CD4-positive, CD25-positive, alpha-beta regulatory T cell (primary cell): Measurements from ENCODE around the gene C14orf180. TPM values are rescaled to one million over a fixed set of nuclear protein-coding genes. Genes with fewer than 3 reads are reported as not detected.

Source experiments
- ATAC-seq, 2 donors: fragments of 150-1000 bp; cut with Tn5 transposase; one replicate each; pipeline ENCODE4 v1.10.0; 2021; ENCODE audit warnings: low read depth in 2 of 2, moderate number of reproducible peaks in 2 of 2, moderate library complexity in 1 of 2
- DNase-seq, 3 donors: peaks; one replicate each; pipeline versions ENCODE4 v3.0.0 to v3.0.0-alpha.2; 2012 to 2022; ENCODE audit warnings: mixed read lengths in 1 of 3
- H3K27ac ChIP-seq: one replicate; pipeline ENCODE4 v1.7.0; 2013; ENCODE audit warnings: mild to moderate bottlenecking, low read length; ENCODE audit not compliant: insufficient read depth, poor library complexity, severe bottlenecking
- H3K27me3 ChIP-seq: one replicate; pipeline ENCODE4 v1.7.0; 2013; ENCODE audit warnings: low read length; ENCODE audit not compliant: control insufficient read depth, insufficient read depth
- H3K36me3 ChIP-seq: one replicate; pipeline ENCODE4 v1.7.0; 2013; ENCODE audit warnings: mild to moderate bottlenecking, low read length, moderate library complexity; ENCODE audit not compliant: control insufficient read depth, insufficient read depth
- H3K4me1 ChIP-seq: 2 replicates; pipeline ENCODE4 v1.7.0; 2013; ENCODE audit warnings: mild to moderate bottlenecking, low read length; ENCODE audit not compliant: insufficient read depth, control insufficient read depth, poor library complexity, severe bottlenecking
- H3K4me3 ChIP-seq: one replicate; pipeline ENCODE4 v1.7.0; 2013; ENCODE audit warnings: low read depth, mild to moderate bottlenecking, low read length, moderate library complexity
- H3K9me3 ChIP-seq, 2 experiments: 1 replicate in 1 of 2; 2 replicates in 1 of 2; pipeline ENCODE4 v1.7.0; 2013; ENCODE audit warnings: low read length in 2 of 2, mild to moderate bottlenecking in 1 of 2, moderate library complexity in 1 of 2; ENCODE audit not compliant: control insufficient read depth in 2 of 2
- H3K27ac Mint-ChIP-seq, 3 donors: one replicate each; pipeline ENCODE4 v1.8.0; 2020 to 2022; ENCODE audit warnings: mild to moderate bottlenecking in 3 of 3, mixed read lengths in 3 of 3, moderate library complexity in 2 of 3
- H3K27me3 Mint-ChIP-seq: one replicate; pipeline ENCODE4 v1.8.0; 2022; ENCODE audit warnings: mild to moderate bottlenecking, mixed read lengths
- H3K36me3 Mint-ChIP-seq: one replicate; pipeline ENCODE4 v1.8.0; 2020; ENCODE audit warnings: mixed read lengths
- H3K4me1 Mint-ChIP-seq, 4 donors: one replicate each; pipeline ENCODE4 v1.8.0; 2020 to 2022; ENCODE audit warnings: mixed read lengths in 4 of 4, mild to moderate bottlenecking in 1 of 4
- H3K4me3 Mint-ChIP-seq, 4 donors: one replicate each; pipeline ENCODE4 v1.8.0; 2020 to 2022; ENCODE audit warnings: mild to moderate bottlenecking in 4 of 4, mixed read lengths in 4 of 4, moderate library complexity in 3 of 4
- H3K9me3 Mint-ChIP-seq, 7 donors: one replicate each; pipeline ENCODE4 v1.8.0; 2020 to 2022; ENCODE audit warnings: mixed read lengths in 7 of 7, mild to moderate bottlenecking in 3 of 7, moderate library complexity in 2 of 7
- polyA plus RNA-seq, 4 donors: library from polyadenylated mRNA; unstranded; fragments of 300-500 nt; fragmentation: Illumina TruSeq; gene quantifications; one replicate each; pipeline ENCODE4 v1.2.3, GENCODE V29; 2021
- total RNA-seq: library from RNA; stranded (reverse); gene quantifications from one replicate; pipeline ENCODE4 v1.2.3, GENCODE V29; 2022

C14orf180 gene
- total and polyA plus RNA-seq, 5 donors from 2014 or later, result not detected

- Mint-ChIP-seq H3K27ac (no peak overlapping the region), H3K4me1 (no peaks in the 10 kb centered on the region)
These were observed 1.4 kb downstream of the C14orf180 start for GRCh38 chr14:104580961-104581360.

GRCh38 chr14:104581521-104581920 is 2.0 kb downstream of the C14orf180 start:
- Mint-ChIP-seq H3K4me1 (no peaks in the 10 kb centered on the region), H3K27ac (no peak overlapping the region), H3K27me3 (peaks cover 5% of the 10 kb centered on the region), H3K4me3 (no peak overlapping the region), H3K36me3 (no peaks in the 10 kb centered on the region), H3K9me3 (peaks cover 0 to 2% (median 0%) of the 10 kb centered on the region in 7 donors)
- DNase-seq (no peak), ATAC-seq (no peak)
- no peaks in the 10 kb centered on the region for H3K27me3 ChIP-seq
- H3K36me3 ChIP-seq, result no peaks in the 10 kb centered on the region
- no peak overlapping the region for H3K27ac ChIP-seq
- no peaks in the 10 kb centered on the region for H3K9me3 ChIP-seq
- no peak overlapping the region for H3K4me3 ChIP-seq
- H3K4me1 ChIP-seq, result no peaks in the 10 kb centered on the region

More at GRCh38 chr14:104580961-104581360, 1.4 kb downstream of the C14orf180 start:
- Mint-ChIP-seq H3K27me3 (no peaks in the 10 kb centered on the region), H3K36me3 (no peaks in the 10 kb centered on the region), H3K9me3 (peaks cover 0 to 2% (median 0%) of the 10 kb centered on the region in 7 donors), H3K4me3 (no peak overlapping the region)
- Histone ChIP-seq H3K36me3 (no peaks in the 10 kb centered on the region), H3K27me3 (no peaks in the 10 kb centered on the region), H3K4me3 (no peak overlapping the region), H3K9me3 (no peaks in the 10 kb centered on the region), H3K4me1 (no peaks in the 10 kb centered on the region), H3K27ac (no peak overlapping the region)
- DNase-seq, result no peak
- no peak for ATAC-seq

GRCh38 chr14:104582005-104582404 is 2.4 kb downstream of the C14orf180 start:
- Histone ChIP-seq H3K27me3 (no peaks in the 10 kb centered on the region), H3K9me3 (no peaks in the 10 kb centered on the region), H3K4me3 (no peak overlapping the region), H3K27ac (no peak overlapping the region), H3K36me3 (no peaks in the 10 kb centered on the region), H3K4me1 (no peaks in the 10 kb centered on the region)
- Mint-ChIP-seq H3K4me1 (no peaks in the 10 kb centered on the region), H3K27ac (no peak overlapping the region), H3K4me3 (no peak overlapping the region), H3K36me3 (no peaks in the 10 kb centered on the region), H3K9me3 (peaks cover 0 to 2% (median 0%) of the 10 kb centered on the region in 7 donors), H3K27me3 (peaks cover 6% of the 10 kb centered on the region)
- DNase-seq (no peak), ATAC-seq (no peak)

- H3K27me3 ChIP-seq, result no peaks in the 10 kb centered on the region
- H3K9me3 ChIP-seq, result no peaks in the 10 kb centered on the region
- ATAC-seq, result no peak
- H3K4me3 Mint-ChIP-seq, result no peak overlapping the region
- peaks cover 6% of the 10 kb centered on the region for H3K27me3 Mint-ChIP-seq
- H3K36me3 Mint-ChIP-seq, result no peaks in the 10 kb centered on the region
- no peak overlapping the region for H3K27ac Mint-ChIP-seq
- no peak overlapping the region for H3K27ac ChIP-seq
- H3K36me3 ChIP-seq, result no peaks in the 10 kb centered on the region
- H3K4me1 ChIP-seq, result no peaks in the 10 kb centered on the region
- DNase-seq, result no peak
- no peak overlapping the region for H3K4me3 ChIP-seq
- H3K4me1 Mint-ChIP-seq, result no peaks in the 10 kb centered on the region
- H3K9me3 Mint-ChIP-seq, result peaks cover 0 to 2% (median 0%) of the 10 kb centered on the region in 7 donors
These were observed 3.1 kb downstream of the C14orf180 start for GRCh38 chr14:104582662-104583061.

- Mint-ChIP-seq H3K9me3 (peaks cover 0 to 2% (median 0%) of the 10 kb centered on the region in 7 donors), H3K27ac (no peak overlapping the region), H3K4me3 (no peak overlapping the region), H3K4me1 (no peaks in the 10 kb centered on the region), H3K36me3 (no peaks in the 10 kb centered on the region), H3K27me3 (peaks cover 6% of the 10 kb centered on the region)
- ATAC-seq (no peak), DNase-seq (no peak)
- Histone ChIP-seq H3K36me3 (no peaks in the 10 kb centered on the region), H3K27me3 (no peaks in the 10 kb centered on the region), H3K4me3 (no peak overlapping the region), H3K27ac (no peak overlapping the region), H3K9me3 (no peaks in the 10 kb centered on the region), H3K4me1 (no peaks in the 10 kb centered on the region)
These were observed 4.1 kb downstream of the C14orf180 start for GRCh38 chr14:104583424-104584306.

- Histone ChIP-seq H3K36me3 (no peaks in the 10 kb centered on the region), H3K27ac (no peak overlapping the region), H3K27me3 (no peaks in the 10 kb centered on the region), H3K9me3 (no peaks in the 10 kb centered on the region), H3K4me3 (no peak overlapping the region), H3K4me1 (no peaks in the 10 kb centered on the region)
- DNase-seq, result no peak
- Mint-ChIP-seq H3K27me3 (peaks cover 6% of the 10 kb centered on the region), H3K9me3 (peaks cover 0 to 2% (median 0%) of the 10 kb centered on the region in 7 donors), H3K4me3 (no peak overlapping the region), H3K36me3 (no peaks in the 10 kb centered on the region), H3K4me1 (no peaks in the 10 kb centered on the region), H3K27ac (no peak overlapping the region)
- ATAC-seq, result no peak
These were observed 5.0 kb downstream of the C14orf180 start for GRCh38 chr14:104584557-104584956.

- no peaks in the 10 kb centered on the region for H3K9me3 ChIP-seq
- H3K27ac Mint-ChIP-seq, result no peak overlapping the region
- ATAC-seq, result no peak
- H3K27ac ChIP-seq, result no peak overlapping the region
- no peaks in the 10 kb centered on the region for H3K27me3 ChIP-seq
- no peak overlapping the region for H3K4me3 ChIP-seq
- DNase-seq, result no peak
- H3K4me1 Mint-ChIP-seq, result no peaks in the 10 kb centered on the region
- no peaks in the 10 kb centered on the region for H3K4me1 ChIP-seq
- H3K36me3 ChIP-seq, result no peaks in the 10 kb centered on the region
- peaks cover 6% of the 10 kb centered on the region for H3K27me3 Mint-ChIP-seq
- peaks cover 0 to 2% (median 0%) of the 10 kb centered on the region in 7 donors for H3K9me3 Mint-ChIP-seq
- no peak overlapping the region for H3K4me3 Mint-ChIP-seq
- H3K36me3 Mint-ChIP-seq, result no peaks in the 10 kb centered on the region
These were observed 6.6 kb downstream of the C14orf180 start for GRCh38 chr14:104585966-104586697.
